ENCODE data around the gene TXNDC9. TPM values are rescaled to one million over a fixed set of nuclear protein-coding genes. Genes with fewer than 3 reads are reported as not detected.
"Not testable (repeated sequence)": the region's sequence is repeated elsewhere in the genome, so short reads cannot be mapped to it uniquely, and the experiment has no call there.

Gene TXNDC9
- total RNA-seq, 2 experiments from 2014 or later, result 19.9 to 24.3 TPM

GRCh38 chr2:99317161-99317872 lies 18.8 kb downstream of the TXNDC9 start:
- H3K27ac Mint-ChIP-seq, result no peak overlapping the region
- H3K4me1 Mint-ChIP-seq (ENCODE audit: low read depth), result no peaks in the 10 kb centered on the region
- H3K27me3 Mint-ChIP-seq (ENCODE audit: low read depth), result no peaks in the 10 kb centered on the region
- peaks cover 6% of the 10 kb centered on the region for H3K9me3 Mint-ChIP-seq
- intact Hi-C loops (cut with micrococcal nuclease), result no loop called here
- H3K4me3 Mint-ChIP-seq, result no peak overlapping the region
- H3K36me3 Mint-ChIP-seq (ENCODE audit: low read depth), result peaks cover 27% of the 10 kb centered on the region
- CTCF ChIA-PET, result no interaction called here
- no peak for DNase-seq

- H3K9me3 Mint-ChIP-seq; intact Hi-C loops (cut with micrococcal nuclease); H3K4me3 Mint-ChIP-seq; CTCF ChIA-PET; H3K27me3 Mint-ChIP-seq (ENCODE audit: low read depth); H3K27ac Mint-ChIP-seq; DNase-seq; H3K4me1 Mint-ChIP-seq (ENCODE audit: low read depth): not testable (repeated sequence)
- H3K36me3 Mint-ChIP-seq (ENCODE audit: low read depth), result peaks cover 30% of the 10 kb centered on the region
These were observed 35.0 kb downstream of the TXNDC9 start, which contains the start of gene LYG1 for GRCh38 chr2:99301097-99301496. LYG1 (minus strand) TSS chr2:99301197; CDS start chr2:99295670, 5,527 bp downstream.

GRCh38 chr2:99299580-99299979 lies 36.6 kb downstream of the TXNDC9 start:
- Mint-ChIP-seq H3K36me3 (ENCODE audit: low read depth) (peaks cover 30% of the 10 kb centered on the region), H3K9me3 (peaks cover 6% of the 10 kb centered on the region), H3K27ac (no peak overlapping the region), H3K4me1 (ENCODE audit: low read depth) (no peaks in the 10 kb centered on the region), H3K4me3 (no peak overlapping the region), H3K27me3 (ENCODE audit: low read depth) (no peaks in the 10 kb centered on the region)
- CTCF ChIA-PET, result no interaction called here
- intact Hi-C loops (cut with micrococcal nuclease), result no loop called here
- DNase-seq, result no peak

DNA sequence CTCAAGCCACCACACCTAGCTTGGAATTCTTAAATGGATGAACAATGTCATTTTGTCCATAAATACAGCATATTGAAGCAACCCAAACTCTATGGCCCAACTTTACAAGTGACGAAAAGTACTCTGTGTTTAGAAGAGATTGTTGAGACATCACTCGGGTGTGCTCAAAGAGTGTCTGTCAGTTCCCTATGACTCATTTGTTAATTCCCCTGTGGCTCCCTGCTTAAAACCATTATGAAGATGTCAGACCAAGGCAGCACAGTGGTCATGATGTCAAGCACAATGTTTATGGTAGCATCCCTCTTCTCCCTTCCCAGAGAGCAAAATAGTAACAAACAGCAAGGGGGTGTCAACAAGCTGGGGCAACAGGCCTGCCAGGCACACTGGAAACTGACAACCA lies 38.1 kb downstream of the TXNDC9 start:
- Mint-ChIP-seq H3K36me3 (ENCODE audit: low read depth) (peaks cover 22% of the 10 kb centered on the region), H3K27me3 (ENCODE audit: low read depth) (no peaks in the 10 kb centered on the region), H3K4me1 (ENCODE audit: low read depth) (no peaks in the 10 kb centered on the region), H3K4me3 (no peak overlapping the region), H3K9me3 (peaks cover 6% of the 10 kb centered on the region), H3K27ac (no peak overlapping the region)
- no peak for DNase-seq
- intact Hi-C loops (cut with micrococcal nuclease), result no loop called here
- CTCF ChIA-PET, result no interaction called here

DNA sequence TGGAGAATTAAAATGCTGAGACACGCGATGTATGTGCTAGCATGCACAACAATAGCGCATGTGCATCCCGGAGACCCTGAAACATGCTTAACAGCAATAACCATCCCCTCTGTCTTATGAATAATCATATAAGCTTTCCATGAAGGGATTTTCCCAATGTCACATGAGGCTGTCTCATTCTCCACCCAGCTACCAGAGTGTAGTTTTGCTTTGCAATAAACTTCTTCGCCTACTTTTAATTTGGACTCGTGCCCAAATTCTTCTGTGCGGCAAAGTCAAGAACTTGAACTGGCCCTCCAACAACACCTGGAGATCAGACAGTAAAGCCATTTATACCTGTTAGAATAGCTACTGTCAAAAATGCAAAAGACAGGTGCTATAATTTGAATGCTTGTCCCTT lies 50.6 kb downstream of the TXNDC9 start:
- CTCF ChIA-PET, result no interaction called here

DNA sequence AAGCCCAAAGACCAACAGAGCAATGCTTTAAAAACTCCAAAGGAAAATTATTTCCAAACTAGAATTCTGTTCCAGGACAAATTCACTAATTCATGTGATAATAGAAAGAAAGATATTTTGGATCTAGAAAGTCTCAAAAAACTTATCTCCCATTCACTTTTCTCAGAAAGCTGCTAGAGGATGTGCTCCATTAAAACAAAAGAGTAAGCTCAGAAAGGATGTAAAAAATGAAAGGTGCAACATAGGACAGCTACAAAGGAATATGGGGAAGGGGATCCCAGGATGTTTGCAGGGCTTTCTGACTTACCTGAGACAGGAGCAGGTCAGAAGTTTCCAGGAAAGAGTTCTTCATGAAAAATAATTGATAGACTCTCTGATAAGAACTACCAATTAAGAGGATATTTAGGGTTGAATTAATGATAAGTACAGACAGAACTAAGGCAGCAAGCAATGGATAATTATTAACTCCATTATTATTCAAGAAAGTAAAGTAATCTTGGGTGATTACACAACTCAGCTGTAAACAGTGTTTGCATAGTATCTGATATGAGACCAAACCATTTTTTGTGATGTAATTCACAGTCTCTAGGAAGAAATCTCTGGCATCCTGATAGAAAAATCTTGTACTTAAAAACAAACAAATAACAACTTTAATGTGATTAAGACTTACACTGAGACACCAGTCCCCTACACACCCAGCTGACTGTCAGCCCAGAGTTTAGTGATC lies 56.0 kb downstream of the TXNDC9 start:
- Mint-ChIP-seq H3K27me3 (ENCODE audit: low read depth) (no peaks in the 10 kb centered on the region), H3K27ac (no peak overlapping the region), H3K4me3 (no peak overlapping the region), H3K4me1 (ENCODE audit: low read depth) (no peaks in the 10 kb centered on the region), H3K9me3 (peaks cover 9% of the 10 kb centered on the region), H3K36me3 (ENCODE audit: low read depth) (peaks cover 21% of the 10 kb centered on the region)
- intact Hi-C loops (cut with micrococcal nuclease), result no loop called here
- no peak for DNase-seq
- CTCF ChIA-PET, result no interaction called here

More for the DNA sequence above, 50.6 kb downstream of the TXNDC9 start:
- no peaks in the 10 kb centered on the region for H3K27me3 Mint-ChIP-seq (ENCODE audit: low read depth)
- peaks cover 5% of the 10 kb centered on the region for H3K36me3 Mint-ChIP-seq (ENCODE audit: low read depth)
- H3K4me1 Mint-ChIP-seq (ENCODE audit: low read depth), result no peaks in the 10 kb centered on the region
- no peak overlapping the region for H3K27ac Mint-ChIP-seq
- no peak overlapping the region for H3K4me3 Mint-ChIP-seq
- intact Hi-C loops (cut with micrococcal nuclease), result no loop called here
- H3K9me3 Mint-ChIP-seq, result no peaks in the 10 kb centered on the region
- DNase-seq, result no peak

GRCh38 chr2:99278793-99279291 lies 57.3 kb downstream of the TXNDC9 start:
- DNase-seq, result no peak
- H3K36me3 Mint-ChIP-seq (ENCODE audit: low read depth), result peaks cover 21% of the 10 kb centered on the region
- H3K27me3 Mint-ChIP-seq (ENCODE audit: low read depth), result no peaks in the 10 kb centered on the region
- peaks cover 9% of the 10 kb centered on the region for H3K9me3 Mint-ChIP-seq
- CTCF ChIA-PET, result no interaction called here
- H3K4me1 Mint-ChIP-seq (ENCODE audit: low read depth), result no peaks in the 10 kb centered on the region
- H3K4me3 Mint-ChIP-seq, result no peak overlapping the region
- intact Hi-C loops (cut with micrococcal nuclease), result no loop called here
- H3K27ac Mint-ChIP-seq, result no peak overlapping the region

DNA sequence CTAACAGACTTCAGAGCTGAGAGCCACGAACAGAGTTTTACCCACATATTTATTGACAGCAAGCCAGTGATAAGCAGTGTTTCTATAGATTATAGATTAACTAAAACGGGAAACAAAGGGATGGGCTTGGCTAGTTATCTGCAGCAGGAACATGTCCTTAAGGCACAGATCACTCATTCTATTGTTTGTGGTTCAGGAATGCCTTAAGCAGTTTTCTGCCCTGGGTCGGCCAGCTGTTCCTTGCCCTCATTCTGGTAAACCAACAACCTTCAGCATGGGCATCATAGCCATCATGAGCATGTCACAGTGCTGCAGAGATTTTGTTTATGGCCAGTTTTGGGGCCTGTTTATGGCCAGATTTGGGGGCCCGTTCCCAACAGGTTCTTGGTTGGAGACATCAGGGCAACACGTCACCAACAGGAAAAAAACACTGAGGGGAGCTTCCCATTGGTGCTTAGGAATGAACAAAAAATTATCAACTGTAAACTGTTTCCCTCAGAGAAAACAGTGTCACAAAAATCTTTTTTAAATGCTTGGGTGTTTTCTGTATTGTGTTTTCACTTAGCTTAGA lies 57.9 kb downstream of the TXNDC9 start:
- H3K4me3 Mint-ChIP-seq; H3K27me3 Mint-ChIP-seq (ENCODE audit: low read depth); DNase-seq; intact Hi-C loops (cut with micrococcal nuclease); H3K4me1 Mint-ChIP-seq (ENCODE audit: low read depth); H3K9me3 Mint-ChIP-seq; H3K27ac Mint-ChIP-seq: not testable (repeated sequence)
- CTCF ChIA-PET, result interaction anchor here (0.6 kb wide), 1 partner anchor 90 kb away, joined by 4 read pairs; no protein-coding TSS in a partner anchor
- H3K36me3 Mint-ChIP-seq (ENCODE audit: low read depth), result peaks cover 19% of the 10 kb centered on the region

- peaks cover 14% of the 10 kb centered on the region for H3K9me3 Mint-ChIP-seq
- CTCF ChIA-PET, result no interaction called here
- no peaks in the 10 kb centered on the region for H3K27me3 Mint-ChIP-seq (ENCODE audit: low read depth)
- H3K36me3 Mint-ChIP-seq (ENCODE audit: low read depth), result peaks cover 22% of the 10 kb centered on the region
- H3K4me3 Mint-ChIP-seq, result no peak overlapping the region
- H3K27ac Mint-ChIP-seq, result no peak overlapping the region
- no peaks in the 10 kb centered on the region for H3K4me1 Mint-ChIP-seq (ENCODE audit: low read depth)
- intact Hi-C loops (cut with micrococcal nuclease), result no loop called here
- DNase-seq, result no peak
These were observed 60.3 kb downstream of the TXNDC9 start for GRCh38 chr2:99275882-99276281.

Other genes starting within 250 kb of the TXNDC9 start
- gene C2orf15, start 194.6 kb downstream of the TXNDC9 start, total RNA-seq, result 1 to 10 TPM; 1.4 to 1.6 TPM
- gene TSGA10, start 181.4 kb downstream of the TXNDC9 start, total RNA-seq, result 1 to 10 TPM; 7.2 to 8.9 TPM
- 1 to 10 TPM; 7.0 to 8.1 TPM for gene LIPT1, start 181.4 kb downstream of the TXNDC9 start, total RNA-seq
- 10 to 100 TPM; 61.4 to 64.1 TPM for gene MITD1, start 155.3 kb downstream of the TXNDC9 start, total RNA-seq
- gene MRPL30, start 155.1 kb downstream of the TXNDC9 start, total RNA-seq, result 10 to 100 TPM; 40.2 to 43.3 TPM
- not detected for gene LYG2, start 80.7 kb downstream of the TXNDC9 start, total RNA-seq
- under 1 TPM; 0.32 to 0.36 TPM for gene LYG1, start 35.1 kb downstream of the TXNDC9 start, total RNA-seq
- 10 to 100 TPM; 70.2 to 71.1 TPM for gene EIF5B, start 1.1 kb upstream of the TXNDC9 start, total RNA-seq
- 10 to 100 TPM; 29.6 to 32.3 TPM for gene REV1, start 153.7 kb upstream of the TXNDC9 start, total RNA-seq

All from activated naive CD4-positive, alpha-beta T cell treated with anti-CD3 and anti-CD28 coated beads for 36 hours (primary cell).